Stimulated activated naive CD8-positive, alpha-beta T cell treated with anti-CD3 and anti-CD28 coated beads, Interleukin-15, Interleukin-2, amounts not matched to agents 100 ng/mL and 50 ng/mL, for 24 hours (primary cell): ENCODE measurements around the gene TRAF1.
A peak's percentile ranks its signal among the peaks of the same experiment; 100 is the strongest.

Source experiments
- H3K27ac Mint-ChIP-seq: one replicate; pipeline ENCODE4 v1.8.0; 2021; ENCODE audit warnings: mild to moderate bottlenecking, mixed read lengths
- H3K27me3 Mint-ChIP-seq: one replicate; pipeline ENCODE4 v1.8.0; 2021; ENCODE audit warnings: mixed read lengths
- H3K36me3 Mint-ChIP-seq: one replicate; pipeline ENCODE4 v1.8.0; 2021; ENCODE audit warnings: low read depth, mixed read lengths
- H3K4me1 Mint-ChIP-seq: one replicate; pipeline ENCODE4 v1.8.0; 2021; ENCODE audit warnings: low read depth, mixed read lengths
- H3K4me3 Mint-ChIP-seq: one replicate; pipeline ENCODE4 v1.8.0; 2021; ENCODE audit warnings: mild to moderate bottlenecking, mixed read lengths
- H3K9me3 Mint-ChIP-seq: one replicate; pipeline ENCODE4 v1.8.0; 2021; ENCODE audit warnings: mixed read lengths

Gene TRAF1

DNA sequence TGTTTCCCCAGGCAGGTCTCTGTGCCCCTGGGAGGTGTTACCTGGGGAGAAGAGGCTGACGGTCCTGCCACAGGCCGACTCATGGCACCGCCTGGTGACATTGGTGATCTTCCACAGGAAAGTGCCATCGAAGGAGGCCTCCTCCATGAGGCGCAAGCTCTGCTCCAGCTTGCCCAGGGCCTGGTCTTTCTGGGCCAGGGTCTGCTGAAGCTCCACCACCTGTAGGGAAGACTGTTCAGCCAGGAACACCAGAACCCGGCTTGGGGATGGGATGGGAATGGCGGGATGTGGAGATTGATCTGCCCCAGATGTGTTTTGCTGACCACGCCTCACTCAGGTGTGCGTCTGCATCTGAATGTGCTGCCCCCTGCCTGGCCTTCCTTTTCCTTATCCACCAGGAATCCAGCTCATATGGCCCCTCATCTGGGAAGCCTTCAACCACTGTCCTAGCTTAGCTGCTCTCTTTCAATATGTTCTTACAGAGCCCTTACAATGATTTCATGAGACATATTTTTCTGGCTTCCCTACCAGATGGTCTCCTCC is 15.2 kb downstream of the TRAF1 start:
- no peaks in the 10 kb centered on the region for H3K9me3 Mint-ChIP-seq
- no peaks in the 10 kb centered on the region for H3K27me3 Mint-ChIP-seq
- H3K36me3 Mint-ChIP-seq, result peaks cover 90% of the 10 kb centered on the region
- H3K4me1 Mint-ChIP-seq, result peaks cover 96% of the 10 kb centered on the region
- peak overlapping the region; percentile 93 for H3K27ac Mint-ChIP-seq
- peak overlapping the region; percentile 68 for H3K4me3 Mint-ChIP-seq

DNA sequence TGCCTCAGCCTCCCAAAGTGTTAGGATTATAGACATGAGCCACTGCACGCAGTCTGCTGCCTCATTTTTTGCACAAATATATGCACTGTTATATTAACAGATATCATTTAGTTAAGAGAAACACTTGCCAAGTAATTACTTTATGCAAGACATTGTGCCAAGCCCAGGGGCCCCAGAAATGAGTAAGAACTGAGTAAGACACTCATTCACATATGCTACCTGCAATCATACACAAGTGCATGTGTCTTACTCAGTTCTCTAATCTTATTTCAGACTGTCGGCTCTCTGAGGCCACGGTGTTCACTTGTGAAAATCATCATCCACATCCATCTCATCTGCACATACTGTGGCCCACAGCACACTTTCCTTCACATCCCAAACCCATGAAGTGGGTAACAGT is 16.0 kb downstream of the TRAF1 start:
- Mint-ChIP-seq H3K9me3 (no peaks in the 10 kb centered on the region), H3K27ac (peak overlapping the region; percentile 93), H3K36me3 (peaks cover 91% of the 10 kb centered on the region), H3K4me1 (peaks cover 97% of the 10 kb centered on the region), H3K27me3 (no peaks in the 10 kb centered on the region), H3K4me3 (peak overlapping the region; percentile 66)

- peaks cover 99% of the 10 kb centered on the region for H3K4me1 Mint-ChIP-seq
- H3K36me3 Mint-ChIP-seq, result peaks cover 94% of the 10 kb centered on the region
- no peaks in the 10 kb centered on the region for H3K27me3 Mint-ChIP-seq
- H3K9me3 Mint-ChIP-seq, result no peaks in the 10 kb centered on the region
- peak overlapping the region; percentile 66 for H3K4me3 Mint-ChIP-seq
- peak overlapping the region; percentile 93 for H3K27ac Mint-ChIP-seq
Observed at GRCh38 chr9:120909904-120910303, 16.7 kb downstream of the TRAF1 start.

GRCh38 chr9:120905315-120906164 is 21.1 kb downstream of the TRAF1 start:
- Mint-ChIP-seq H3K27ac (peak overlapping the region; percentile 84), H3K27me3 (no peaks in the 10 kb centered on the region), H3K4me1 (peaks cover 99% of the 10 kb centered on the region), H3K36me3 (peaks cover 90% of the 10 kb centered on the region), H3K9me3 (no peaks in the 10 kb centered on the region), H3K4me3 (peak overlapping the region; percentile 54)

DNA sequence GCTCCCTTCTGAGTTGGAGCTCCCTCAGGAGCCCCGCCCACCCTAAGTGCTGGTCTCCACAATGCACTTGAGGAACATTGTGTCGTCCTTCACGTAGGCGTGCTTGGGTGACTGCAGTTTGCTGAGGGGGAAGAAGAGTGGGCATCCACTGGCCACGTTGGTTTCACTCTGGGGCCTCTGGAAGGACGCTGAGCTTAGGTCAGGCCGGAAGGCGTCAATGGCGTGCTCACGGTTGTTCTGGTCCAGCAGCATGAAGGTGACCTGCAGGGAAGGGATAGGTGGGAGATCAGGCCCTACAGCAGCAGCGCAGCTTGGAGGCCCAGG is 21.7 kb downstream of the TRAF1 start:
- Mint-ChIP-seq H3K27ac (peak overlapping the region; percentile 84), H3K4me1 (peaks cover 99% of the 10 kb centered on the region), H3K27me3 (no peaks in the 10 kb centered on the region), H3K4me3 (peak overlapping the region; percentile 36), H3K36me3 (peaks cover 90% of the 10 kb centered on the region), H3K9me3 (no peaks in the 10 kb centered on the region)

DNA sequence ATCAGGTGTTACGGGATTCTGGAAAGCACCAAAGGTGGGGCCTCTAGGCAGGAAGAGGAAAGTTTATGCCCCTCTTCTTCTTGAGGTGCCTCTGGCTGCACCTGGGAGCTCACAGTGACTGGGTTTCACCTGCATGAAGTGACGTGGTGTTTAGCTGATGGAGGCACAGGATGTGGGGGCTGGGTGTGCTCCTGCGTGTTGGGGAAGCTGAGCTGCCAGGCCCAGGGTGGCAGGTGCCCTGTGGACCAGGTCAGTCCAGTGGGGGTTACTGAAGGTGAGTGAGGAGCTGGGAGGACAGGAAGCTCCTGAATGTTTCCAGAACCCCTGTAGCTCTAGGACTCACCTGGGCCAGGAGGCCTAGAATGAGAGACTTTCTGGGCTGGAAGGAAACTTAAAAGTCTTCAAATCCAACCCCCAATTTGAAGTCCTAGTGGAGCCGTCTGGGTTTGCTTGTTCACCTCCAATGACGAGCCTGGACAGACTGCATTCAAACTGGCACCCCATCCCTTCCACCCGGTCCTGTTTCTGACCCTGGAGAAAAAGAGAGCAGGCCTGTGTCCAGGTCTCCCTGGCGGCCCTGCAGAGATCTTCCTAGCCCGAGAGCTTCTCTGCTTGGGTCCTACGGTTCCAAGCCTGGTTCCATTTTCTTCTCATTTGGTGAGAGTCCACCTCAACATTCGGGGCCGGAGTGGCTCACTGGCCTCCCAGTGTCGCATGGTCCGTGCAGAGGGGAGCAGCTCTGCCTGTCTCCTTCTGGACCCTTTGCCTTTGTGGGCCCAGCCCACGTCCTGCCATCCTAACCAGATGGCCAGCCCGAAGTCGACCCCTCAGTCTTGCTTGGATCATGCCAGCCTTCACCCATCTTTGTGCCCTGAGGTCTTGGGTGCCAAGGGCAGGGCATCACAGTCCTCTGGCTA is 22.3 kb downstream of the TRAF1 start:
- peaks cover 91% of the 10 kb centered on the region for H3K36me3 Mint-ChIP-seq
- peak overlapping the region; percentile 46 for H3K4me3 Mint-ChIP-seq
- peaks cover 99% of the 10 kb centered on the region for H3K4me1 Mint-ChIP-seq
- H3K9me3 Mint-ChIP-seq, result no peaks in the 10 kb centered on the region
- peak overlapping the region; percentile 84 for H3K27ac Mint-ChIP-seq
- H3K27me3 Mint-ChIP-seq, result no peaks in the 10 kb centered on the region

DNA sequence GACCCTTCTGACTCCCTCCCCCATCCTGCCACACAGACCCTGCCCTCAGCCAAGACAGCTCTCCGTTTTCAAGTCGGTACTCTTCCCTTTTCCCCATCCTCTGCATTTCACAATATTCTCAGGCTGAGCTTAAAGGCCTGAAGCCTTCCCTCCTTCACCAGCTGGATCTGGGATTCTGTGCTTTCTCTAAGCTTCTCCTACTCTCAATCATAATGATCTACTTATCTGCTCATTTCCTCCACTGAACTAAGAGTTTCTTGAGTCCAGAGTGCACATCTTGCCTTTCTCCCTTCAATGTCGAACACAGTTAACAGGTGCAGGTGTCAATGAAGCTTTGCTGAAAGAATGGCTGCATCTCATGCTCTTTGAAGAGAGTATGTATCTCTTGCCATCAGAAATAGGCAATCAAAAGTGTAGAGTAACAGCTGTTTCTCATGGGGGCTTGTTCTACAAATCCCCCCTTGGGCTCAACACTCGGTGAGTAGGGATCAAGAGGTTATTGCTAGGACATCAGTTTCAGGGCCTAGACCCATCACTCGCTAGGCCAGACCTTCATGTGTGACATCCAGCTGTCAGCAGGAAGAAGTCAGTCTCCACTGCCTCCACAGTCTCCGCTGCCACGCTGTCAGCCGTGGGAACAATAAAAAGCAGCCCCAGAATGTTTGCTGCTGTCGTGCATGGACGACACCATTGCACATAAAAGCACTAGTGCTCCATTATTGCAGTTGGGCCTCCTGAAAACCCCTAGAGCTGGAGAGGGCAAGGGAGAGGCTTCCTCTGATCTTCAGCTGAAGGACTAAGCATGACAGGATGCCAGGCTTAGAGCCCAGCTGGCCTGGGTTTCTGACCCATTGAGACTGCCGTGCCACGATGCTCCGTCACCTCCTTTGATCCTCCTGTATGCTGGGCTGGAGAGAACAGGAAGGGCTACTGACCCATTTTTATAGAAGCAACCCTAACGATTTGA is 23.7 kb downstream of the TRAF1 start:
- peak overlapping the region; percentile 46 for H3K4me3 Mint-ChIP-seq
- H3K27ac Mint-ChIP-seq, result peak overlapping the region; percentile 84
- no peaks in the 10 kb centered on the region for H3K27me3 Mint-ChIP-seq
- no peaks in the 10 kb centered on the region for H3K9me3 Mint-ChIP-seq
- peaks cover 98% of the 10 kb centered on the region for H3K4me1 Mint-ChIP-seq
- peaks cover 86% of the 10 kb centered on the region for H3K36me3 Mint-ChIP-seq

DNA sequence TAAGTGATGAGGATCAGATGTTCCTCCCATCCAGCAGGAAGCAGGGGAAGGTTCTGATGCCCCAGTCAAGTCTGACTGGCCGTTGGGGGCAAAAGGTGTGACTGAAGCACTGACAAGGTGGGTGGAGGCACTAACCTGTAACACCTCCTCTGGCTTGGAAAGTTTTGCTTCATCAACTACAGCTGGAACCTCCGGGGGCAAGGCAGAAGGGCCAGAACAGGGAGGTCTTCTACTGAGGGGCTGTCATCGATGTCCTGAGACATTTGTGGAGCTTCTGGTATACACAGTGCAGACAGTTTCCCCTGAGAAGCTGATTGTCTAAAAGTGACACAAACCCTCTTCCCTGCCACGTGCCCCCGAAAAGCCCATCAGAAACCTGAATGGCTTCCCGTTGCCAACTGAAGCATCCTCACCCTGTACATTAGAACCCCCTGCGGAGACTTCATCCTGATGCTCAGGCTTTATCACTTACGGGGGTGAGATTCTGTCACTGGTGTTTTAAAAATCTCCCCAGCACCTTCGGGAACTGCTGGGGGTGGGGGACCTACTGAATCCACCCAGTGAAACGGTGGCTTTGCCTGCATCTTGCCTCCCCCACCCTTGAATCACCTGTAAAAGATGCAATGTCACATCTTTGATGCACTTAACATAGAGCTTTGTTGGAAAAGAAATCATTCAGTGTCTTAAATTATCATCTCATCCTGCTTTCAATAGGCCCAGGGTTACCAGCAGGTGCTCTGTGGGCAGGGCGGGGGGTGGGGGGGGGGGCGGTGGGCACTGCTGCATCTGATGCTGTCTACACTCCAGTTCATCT is 24.6 kb downstream of the TRAF1 start:
- Mint-ChIP-seq H3K27ac (peak overlapping the region; percentile 85), H3K9me3 (no peaks in the 10 kb centered on the region), H3K4me1 (peaks cover 98% of the 10 kb centered on the region), H3K36me3 (peaks cover 79% of the 10 kb centered on the region), H3K27me3 (no peaks in the 10 kb centered on the region), H3K4me3 (peak overlapping the region; percentile 37)

DNA sequence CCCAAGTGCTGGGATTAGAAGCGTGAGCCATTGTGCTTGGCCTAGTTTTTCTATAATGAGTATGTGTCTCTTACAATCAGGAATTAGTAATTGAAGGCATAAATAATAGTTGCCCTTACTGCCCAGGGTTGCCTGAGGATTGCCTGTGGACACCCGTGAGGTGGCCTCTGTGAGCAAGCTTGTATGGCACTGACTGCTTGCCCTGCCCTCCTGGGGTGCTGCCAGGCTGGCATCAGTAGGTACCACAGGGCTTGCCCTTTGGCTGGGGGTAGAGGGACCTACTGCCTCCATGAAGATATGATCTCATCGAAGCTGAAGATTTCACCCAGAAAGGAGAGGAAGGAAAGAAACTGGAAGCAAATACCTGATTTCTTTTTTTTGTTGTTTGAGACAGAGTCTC is 25.8 kb downstream of the TRAF1 start:
- Mint-ChIP-seq H3K36me3 (peaks cover 72% of the 10 kb centered on the region), H3K4me1 (peaks cover 98% of the 10 kb centered on the region), H3K27ac (peak overlapping the region; percentile 93)

DNA sequence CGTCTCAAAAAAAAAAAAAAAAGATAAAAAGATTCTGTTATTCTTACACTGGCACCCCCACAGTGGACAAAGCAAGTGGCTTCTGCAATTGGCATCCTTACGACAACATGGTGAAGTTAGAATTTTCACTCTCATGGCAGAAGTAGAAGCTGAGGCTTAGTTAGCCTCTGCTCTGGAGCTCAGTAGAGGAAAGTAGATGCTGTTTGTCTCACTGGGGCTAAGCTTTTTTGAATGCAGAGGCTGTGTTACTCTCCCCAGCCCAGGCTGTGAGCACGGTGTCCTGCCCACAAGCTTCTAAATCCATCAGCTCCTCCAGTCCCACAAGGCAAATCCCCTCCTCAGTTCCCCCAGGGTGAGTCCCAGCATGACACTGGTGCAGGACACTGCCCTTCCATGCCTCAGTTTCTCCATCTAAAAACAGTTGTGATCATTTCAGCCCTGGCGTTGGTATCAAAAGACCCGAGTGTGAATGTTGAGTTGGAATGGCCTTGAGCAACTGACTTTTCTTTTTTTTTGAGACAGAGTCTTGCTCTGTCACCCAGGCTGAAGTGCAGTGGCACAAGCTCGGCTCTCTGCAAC is 27.0 kb downstream of the TRAF1 start:
- H3K4me3 Mint-ChIP-seq, result peak overlapping the region; percentile 43
- H3K27me3 Mint-ChIP-seq, result no peaks in the 10 kb centered on the region
- H3K36me3 Mint-ChIP-seq, result peaks cover 59% of the 10 kb centered on the region
- peak overlapping the region; percentile 93 for H3K27ac Mint-ChIP-seq
- H3K4me1 Mint-ChIP-seq, result peaks cover 98% of the 10 kb centered on the region
- H3K9me3 Mint-ChIP-seq, result no peaks in the 10 kb centered on the region

More for the DNA sequence above, 25.8 kb downstream of the TRAF1 start:
- H3K9me3 Mint-ChIP-seq, result no peaks in the 10 kb centered on the region
- no peaks in the 10 kb centered on the region for H3K27me3 Mint-ChIP-seq
- H3K4me3 Mint-ChIP-seq, result peak overlapping the region; percentile 47

DNA sequence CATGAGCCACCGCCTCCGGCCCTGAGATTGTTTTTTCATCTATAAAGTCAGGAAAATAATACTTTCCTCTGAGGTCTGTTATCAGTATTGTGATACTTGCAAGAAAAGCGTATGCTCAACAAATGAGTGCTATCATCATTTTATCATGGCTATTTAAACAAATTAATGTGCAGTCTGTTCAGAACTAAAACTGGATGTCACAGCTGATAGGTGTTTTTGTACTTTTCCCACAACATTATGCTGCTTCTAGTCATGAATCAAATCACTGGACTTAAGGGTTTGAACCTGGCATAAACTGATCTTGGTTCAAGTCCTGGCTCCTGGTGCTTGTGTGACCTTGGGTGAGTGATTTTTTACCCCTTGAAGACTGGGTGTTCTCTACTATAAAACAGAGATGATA is 28.2 kb downstream of the TRAF1 start:
- peak overlapping the region; percentile 84 for H3K27ac Mint-ChIP-seq
- no peaks in the 10 kb centered on the region for H3K9me3 Mint-ChIP-seq
- peak overlapping the region; percentile 50 for H3K4me3 Mint-ChIP-seq
- no peaks in the 10 kb centered on the region for H3K27me3 Mint-ChIP-seq
- peaks cover 47% of the 10 kb centered on the region for H3K36me3 Mint-ChIP-seq
- peaks cover 95% of the 10 kb centered on the region for H3K4me1 Mint-ChIP-seq

DNA sequence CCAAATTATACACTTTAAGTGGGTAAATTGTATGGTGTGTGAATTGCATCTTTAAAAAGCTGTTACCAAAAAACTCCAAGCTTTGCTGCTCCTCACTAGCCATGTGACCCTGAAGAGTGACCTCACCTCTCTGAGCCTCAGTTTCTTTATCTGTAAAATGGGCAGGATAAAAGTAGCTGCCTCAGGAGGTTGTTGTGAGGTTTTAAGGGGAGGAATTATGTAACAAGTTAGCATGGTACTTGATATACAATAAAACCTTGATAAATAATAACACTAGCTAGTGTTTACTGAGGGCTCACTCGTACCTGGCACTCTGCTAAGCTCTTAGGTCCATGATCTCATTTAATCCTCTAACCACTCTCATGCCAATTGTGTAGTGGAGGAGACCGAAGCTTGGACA is 30.6 kb downstream of the TRAF1 start:
- peak overlapping the region; percentile 68 for H3K27ac Mint-ChIP-seq
- no peaks in the 10 kb centered on the region for H3K9me3 Mint-ChIP-seq
- H3K4me3 Mint-ChIP-seq, result no peak overlapping the region

More for the DNA sequence above, 30.6 kb downstream of the TRAF1 start:
- peaks cover 95% of the 10 kb centered on the region for H3K4me1 Mint-ChIP-seq
- H3K36me3 Mint-ChIP-seq, result peaks cover 30% of the 10 kb centered on the region
- H3K27me3 Mint-ChIP-seq, result no peaks in the 10 kb centered on the region
